ENCODE measurements around the gene SLC16A9. TPM values are rescaled to one million over a fixed set of nuclear protein-coding genes. Genes with fewer than 3 reads are reported as not detected.
A peak's percentile ranks its signal among the peaks of the same experiment; 100 is the strongest.

The SLC16A9 gene
- total RNA-seq, 1 donor from 2014 or later: 4.2 TPM

- H3K36me3 Mint-ChIP-seq (ENCODE audit: low read depth): no peaks in the 10 kb centered on the region
- H3K27ac Mint-ChIP-seq: no peak overlapping the region
- no peak for DNase-seq (ENCODE audit: low spot score)
- H3K9me3 Mint-ChIP-seq: no peaks in the 10 kb centered on the region
- intact Hi-C loops (cut with micrococcal nuclease): loop anchor here (5.0 kb wide), 1 partner anchor 578 kb away; no protein-coding TSS in a partner anchor
- H3K4me1 Mint-ChIP-seq (ENCODE audit: low read depth): peaks cover 6% of the 10 kb centered on the region
- H3K4me3 Mint-ChIP-seq: no peak overlapping the region
- H3K27me3 Mint-ChIP-seq (ENCODE audit: insufficient read depth): peaks cover 31% of the 10 kb centered on the region
Measured at GRCh38 chr10:59628965-59629364, 80.7 kb downstream of the SLC16A9 start.

GRCh38 chr10:59628456-59628855 lies 81.2 kb downstream of the SLC16A9 start:
- Mint-ChIP-seq H3K36me3 (ENCODE audit: low read depth) (no peaks in the 10 kb centered on the region), H3K4me3 (no peak overlapping the region), H3K27me3 (ENCODE audit: insufficient read depth) (peaks cover 31% of the 10 kb centered on the region), H3K9me3 (no peaks in the 10 kb centered on the region), H3K27ac (no peak overlapping the region), H3K4me1 (ENCODE audit: low read depth) (peaks cover 6% of the 10 kb centered on the region)
- DNase-seq (ENCODE audit: low spot score): no peak
- intact Hi-C loops (cut with micrococcal nuclease): loop anchor here (5.0 kb wide), 1 partner anchor 579 kb away; no protein-coding TSS in a partner anchor

GRCh38 chr10:59627366-59628018 lies 82.2 kb downstream of the SLC16A9 start:
- no peaks in the 10 kb centered on the region for H3K9me3 Mint-ChIP-seq
- no peak overlapping the region for H3K27ac Mint-ChIP-seq
- H3K4me3 Mint-ChIP-seq: no peak overlapping the region
- no peaks in the 10 kb centered on the region for H3K36me3 Mint-ChIP-seq (ENCODE audit: low read depth)
- H3K4me1 Mint-ChIP-seq (ENCODE audit: low read depth): peaks cover 6% of the 10 kb centered on the region
- H3K27me3 Mint-ChIP-seq (ENCODE audit: insufficient read depth): peaks cover 27% of the 10 kb centered on the region
- intact Hi-C loops (cut with micrococcal nuclease): loop anchor here (2.0 to 5.0 kb wide), 2 partner anchors 580 to 1019 kb away; no protein-coding TSS in a partner anchor
- no peak for DNase-seq (ENCODE audit: low spot score)

GRCh38 chr10:59626523-59626869 lies 83.2 kb downstream of the SLC16A9 start:
- H3K4me3 Mint-ChIP-seq: no peak overlapping the region
- H3K27me3 Mint-ChIP-seq (ENCODE audit: insufficient read depth): peaks cover 21% of the 10 kb centered on the region
- H3K4me1 Mint-ChIP-seq (ENCODE audit: low read depth): peaks cover 6% of the 10 kb centered on the region
- H3K36me3 Mint-ChIP-seq (ENCODE audit: low read depth): no peaks in the 10 kb centered on the region
- H3K27ac Mint-ChIP-seq: no peak overlapping the region
- H3K9me3 Mint-ChIP-seq: no peaks in the 10 kb centered on the region
- intact Hi-C loops (cut with micrococcal nuclease): loop anchor here (1.0 to 5.0 kb wide), 9 partner anchors 83 to 1020 kb away; partner anchors contain the start of gene SLC16A9
- DNase-seq (ENCODE audit: low spot score): no peak

- no peaks in the 10 kb centered on the region for H3K36me3 Mint-ChIP-seq (ENCODE audit: low read depth)
- H3K27me3 Mint-ChIP-seq (ENCODE audit: insufficient read depth): peaks cover 18% of the 10 kb centered on the region
- no peak overlapping the region for H3K27ac Mint-ChIP-seq
- intact Hi-C loops (cut with micrococcal nuclease): loop anchor here (1.0 to 5.0 kb wide), 10 partner anchors 83 to 1021 kb away; partner anchors contain the start of gene SLC16A9
- H3K9me3 Mint-ChIP-seq: no peaks in the 10 kb centered on the region
- peaks cover 6% of the 10 kb centered on the region for H3K4me1 Mint-ChIP-seq (ENCODE audit: low read depth)
- DNase-seq (ENCODE audit: low spot score): peak; percentile 36
- H3K4me3 Mint-ChIP-seq: no peak overlapping the region
Measured at GRCh38 chr10:59625721-59626522, 83.7 kb downstream of the SLC16A9 start.

- no peak overlapping the region for H3K27ac Mint-ChIP-seq
- H3K4me3 Mint-ChIP-seq: no peak overlapping the region
- DNase-seq (ENCODE audit: low spot score): no peak
- H3K36me3 Mint-ChIP-seq (ENCODE audit: low read depth): no peaks in the 10 kb centered on the region
- H3K9me3 Mint-ChIP-seq: no peaks in the 10 kb centered on the region
- intact Hi-C loops (cut with micrococcal nuclease): loop anchor here (2.0 to 5.0 kb wide), 2 partner anchors 384 to 582 kb away; no protein-coding TSS in a partner anchor
- H3K4me1 Mint-ChIP-seq (ENCODE audit: low read depth): peaks cover 6% of the 10 kb centered on the region
- H3K27me3 Mint-ChIP-seq (ENCODE audit: insufficient read depth): peaks cover 15% of the 10 kb centered on the region
Measured at GRCh38 chr10:59624951-59625350, 84.7 kb downstream of the SLC16A9 start.

GRCh38 chr10:59624136-59624535 lies 85.5 kb downstream of the SLC16A9 start:
- Mint-ChIP-seq H3K9me3 (no peaks in the 10 kb centered on the region), H3K4me1 (ENCODE audit: low read depth) (peaks cover 6% of the 10 kb centered on the region), H3K27me3 (ENCODE audit: insufficient read depth) (peaks cover 13% of the 10 kb centered on the region), H3K4me3 (no peak overlapping the region), H3K36me3 (ENCODE audit: low read depth) (no peaks in the 10 kb centered on the region), H3K27ac (no peak overlapping the region)
- intact Hi-C loops (cut with micrococcal nuclease): loop anchor here (2.0 kb wide), 1 partner anchor 383 kb away; no protein-coding TSS in a partner anchor
- no peak for DNase-seq (ENCODE audit: low spot score)

GRCh38 chr10:59623133-59624121 lies 86.2 kb downstream of the SLC16A9 start:
- H3K9me3 Mint-ChIP-seq: no peaks in the 10 kb centered on the region
- no peak for DNase-seq (ENCODE audit: low spot score)
- H3K27ac Mint-ChIP-seq: no peak overlapping the region
- H3K4me1 Mint-ChIP-seq (ENCODE audit: low read depth): peaks cover 6% of the 10 kb centered on the region
- H3K36me3 Mint-ChIP-seq (ENCODE audit: low read depth): no peaks in the 10 kb centered on the region
- peaks cover 10% of the 10 kb centered on the region for H3K27me3 Mint-ChIP-seq (ENCODE audit: insufficient read depth)
- no peak overlapping the region for H3K4me3 Mint-ChIP-seq
- intact Hi-C loops (cut with micrococcal nuclease): loop anchor here (2.0 kb wide), 1 partner anchor 383 kb away; no protein-coding TSS in a partner anchor

GRCh38 chr10:59622320-59623132 lies 87.1 kb downstream of the SLC16A9 start:
- no peak for DNase-seq (ENCODE audit: low spot score)
- Mint-ChIP-seq H3K27me3 (ENCODE audit: insufficient read depth) (peaks cover 8% of the 10 kb centered on the region), H3K9me3 (no peaks in the 10 kb centered on the region), H3K4me3 (no peak overlapping the region), H3K4me1 (ENCODE audit: low read depth) (peaks cover 6% of the 10 kb centered on the region), H3K36me3 (ENCODE audit: low read depth) (no peaks in the 10 kb centered on the region), H3K27ac (no peak overlapping the region)
- intact Hi-C loops (cut with micrococcal nuclease): no loop called here

- Mint-ChIP-seq H3K27me3 (ENCODE audit: insufficient read depth) (peaks cover 8% of the 10 kb centered on the region), H3K9me3 (no peaks in the 10 kb centered on the region), H3K4me1 (ENCODE audit: low read depth) (peaks cover 6% of the 10 kb centered on the region), H3K27ac (no peak overlapping the region), H3K4me3 (no peak overlapping the region), H3K36me3 (ENCODE audit: low read depth) (no peaks in the 10 kb centered on the region)
- no peak for DNase-seq (ENCODE audit: low spot score)
- intact Hi-C loops (cut with micrococcal nuclease): no loop called here
Measured at GRCh38 chr10:59621771-59622170, 87.9 kb downstream of the SLC16A9 start.

- no peak overlapping the region for H3K4me3 Mint-ChIP-seq
- no peaks in the 10 kb centered on the region for H3K36me3 Mint-ChIP-seq (ENCODE audit: low read depth)
- no peak for DNase-seq (ENCODE audit: low spot score)
- intact Hi-C loops (cut with micrococcal nuclease): no loop called here
- no peak overlapping the region for H3K27ac Mint-ChIP-seq
- H3K27me3 Mint-ChIP-seq (ENCODE audit: insufficient read depth): peaks cover 8% of the 10 kb centered on the region
- no peaks in the 10 kb centered on the region for H3K9me3 Mint-ChIP-seq
- no peaks in the 10 kb centered on the region for H3K4me1 Mint-ChIP-seq (ENCODE audit: low read depth)
Measured at GRCh38 chr10:59618666-59619065, 91.0 kb downstream of the SLC16A9 start.

- Mint-ChIP-seq H3K9me3 (no peaks in the 10 kb centered on the region), H3K4me1 (ENCODE audit: low read depth) (no peaks in the 10 kb centered on the region), H3K36me3 (ENCODE audit: low read depth) (no peaks in the 10 kb centered on the region), H3K27ac (no peak overlapping the region), H3K4me3 (no peak overlapping the region), H3K27me3 (ENCODE audit: insufficient read depth) (peaks cover 8% of the 10 kb centered on the region)
- intact Hi-C loops (cut with micrococcal nuclease): no loop called here
- DNase-seq (ENCODE audit: low spot score): no peak
Measured at GRCh38 chr10:59617996-59618395, 91.7 kb downstream of the SLC16A9 start.
